Measurements from ENCODE around the gene MED17. TPM values are rescaled to one million over a fixed set of nuclear protein-coding genes. Genes with fewer than 3 reads are reported as not detected.
A peak's percentile ranks its signal among the peaks of the same experiment; 100 is the strongest.
"Not testable (repeated sequence)": the region's sequence is repeated elsewhere in the genome, so short reads cannot be mapped to it uniquely, and the experiment has no call there.

The MED17 gene
- total RNA-seq, 2 experiments from 2014 or later = 30.1 to 31.3 TPM

GRCh38 chr11:93773601-93774200, 10.4 kb upstream of the MED17 start:
- no peaks in the 10 kb centered on the region for H3K4me1 Mint-ChIP-seq (ENCODE audit: low read depth)
- ChIA-PET POLR2A (interaction anchor here (3.9 kb wide), 1 partner anchor 10 kb away, joined by 10 read pairs; the partner anchor contains the start of gene MED17), CTCF (interaction anchor here (1.1 kb wide), 1 partner anchor 31 kb away, joined by 3 read pairs; no protein-coding TSS in a partner anchor)
- no peaks in the 10 kb centered on the region for H3K27me3 Mint-ChIP-seq
- H3K27ac Mint-ChIP-seq = no peak overlapping the region
- no peaks in the 10 kb centered on the region for H3K9me3 Mint-ChIP-seq
- intact Hi-C loops (cut with micrococcal nuclease) = no loop called here
- no peak for DNase-seq
- H3K4me3 Mint-ChIP-seq = no peak overlapping the region
- TF ChIP-seq, protein P1, sequence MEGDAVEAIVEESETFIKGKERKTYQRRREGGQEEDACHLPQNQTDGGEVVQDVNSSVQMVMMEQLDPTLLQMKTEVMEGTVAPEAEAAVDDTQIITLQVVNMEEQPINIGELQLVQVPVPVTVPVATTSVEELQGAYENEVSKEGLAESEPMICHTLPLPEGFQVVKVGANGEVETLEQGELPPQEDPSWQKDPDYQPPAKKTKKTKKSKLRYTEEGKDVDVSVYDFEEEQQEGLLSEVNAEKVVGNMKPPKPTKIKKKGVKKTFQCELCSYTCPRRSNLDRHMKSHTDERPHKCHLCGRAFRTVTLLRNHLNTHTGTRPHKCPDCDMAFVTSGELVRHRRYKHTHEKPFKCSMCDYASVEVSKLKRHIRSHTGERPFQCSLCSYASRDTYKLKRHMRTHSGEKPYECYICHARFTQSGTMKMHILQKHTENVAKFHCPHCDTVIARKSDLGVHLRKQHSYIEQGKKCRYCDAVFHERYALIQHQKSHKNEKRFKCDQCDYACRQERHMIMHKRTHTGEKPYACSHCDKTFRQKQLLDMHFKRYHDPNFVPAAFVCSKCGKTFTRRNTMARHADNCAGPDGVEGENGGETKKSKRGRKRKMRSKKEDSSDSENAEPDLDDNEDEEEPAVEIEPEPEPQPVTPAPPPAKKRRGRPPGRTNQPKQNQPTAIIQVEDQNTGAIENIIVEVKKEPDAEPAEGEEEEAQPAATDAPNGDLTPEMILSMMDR (IDR thresholded peaks at IDR 0.05) = no peak
- H3K36me3 Mint-ChIP-seq (ENCODE audit: low read depth) = peaks cover 4% of the 10 kb centered on the region
- ATAC-seq = no peak

- DNase-seq; ATAC-seq; intact Hi-C loops (cut with micrococcal nuclease); H3K36me3 Mint-ChIP-seq (ENCODE audit: low read depth); H3K27me3 Mint-ChIP-seq; H3K9me3 Mint-ChIP-seq; H3K27ac Mint-ChIP-seq; H3K4me1 Mint-ChIP-seq (ENCODE audit: low read depth); H3K4me3 Mint-ChIP-seq: not testable (repeated sequence)
- CTCF ChIA-PET = interaction anchor here (1.1 kb wide), 1 partner anchor 32 kb away, joined by 3 read pairs; no protein-coding TSS in a partner anchor
- POLR2A ChIA-PET = interaction anchor here (0.6 to 3.9 kb wide), 2 partner anchors 9 to 48 kb away, joined by 3 to 10 read pairs; partner anchors contain the start of gene MED17
Measured at GRCh38 chr11:93774560-93774959, 9.5 kb upstream of the MED17 start.

- intact Hi-C loops (cut with micrococcal nuclease) = no loop called here
- TF ChIP-seq, protein P1 (IDR thresholded peaks at IDR 0.05) = peak; percentile 17
- Mint-ChIP-seq H3K4me3 (no peak overlapping the region), H3K4me1 (ENCODE audit: low read depth) (no peaks in the 10 kb centered on the region), H3K36me3 (ENCODE audit: low read depth) (peaks cover 4% of the 10 kb centered on the region), H3K9me3 (no peaks in the 10 kb centered on the region), H3K27ac (no peak overlapping the region), H3K27me3 (no peaks in the 10 kb centered on the region)
- ChIA-PET CTCF (no interaction called here), POLR2A (interaction anchor here (0.6 to 3.9 kb wide), 2 partner anchors 9 to 48 kb away, joined by 3 to 10 read pairs; partner anchors contain the start of gene MED17)
- DNase-seq = peak; percentile 53
- ATAC-seq = no peak
Measured at GRCh38 chr11:93775289-93775688, 8.8 kb upstream of the MED17 start.

- Mint-ChIP-seq H3K27me3 (no peaks in the 10 kb centered on the region), H3K4me3 (peak overlapping the region; percentile 98)
- TF ChIP-seq, protein P1 (IDR thresholded peaks at IDR 0.05) = no peak
Measured at GRCh38 chr11:93783362-93783761, 720 bp upstream of the MED17 start.

DNA sequence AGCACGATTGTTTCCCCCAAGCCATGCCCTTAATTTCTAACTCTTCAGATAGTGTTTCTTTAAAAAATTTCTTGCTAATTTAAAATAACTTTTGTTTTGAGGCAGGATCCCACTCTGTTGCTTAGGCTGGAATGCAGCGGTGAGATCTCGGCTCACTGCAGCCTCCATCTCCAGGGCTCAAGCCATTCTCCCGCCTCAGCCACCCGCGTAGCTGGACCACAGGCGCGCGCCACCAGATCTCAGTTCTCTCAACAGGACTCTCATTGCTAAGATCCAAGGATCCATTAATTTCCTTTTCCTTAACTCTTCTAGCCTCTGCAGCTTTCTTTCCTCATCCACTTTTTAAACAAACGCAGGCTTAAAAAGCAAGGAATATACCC, 327 bp upstream of the MED17 start:
- DNase-seq = no peak
- Mint-ChIP-seq H3K4me3 (peak overlapping the region; percentile 98), H3K9me3 (no peaks in the 10 kb centered on the region), H3K36me3 (ENCODE audit: low read depth) (peaks cover 29% of the 10 kb centered on the region), H3K4me1 (ENCODE audit: low read depth) (peaks cover 30% of the 10 kb centered on the region), H3K27ac (peak overlapping the region; percentile 96), H3K27me3 (no peaks in the 10 kb centered on the region)
- POLR2A ChIA-PET = interaction anchor here (0.6 to 5.5 kb wide), 20 partner anchors 10 to 345 kb away, joined by 3 to 109 read pairs (median 4); partner anchors contain the start of genes C11orf54, PANX1 and TAF1D
- CTCF ChIA-PET = interaction anchor here (0.6 to 2.1 kb wide), 8 partner anchors 12 to 46 kb away, joined by 3 to 8 read pairs (median 4); partner anchors contain the start of genes C11orf54 and TAF1D
- intact Hi-C loops (cut with micrococcal nuclease) = loop anchor here (2.0 kb wide), 1 partner anchor 45 kb away; no protein-coding TSS in a partner anchor
- TF ChIP-seq, protein P1 (IDR thresholded peaks at IDR 0.05) = no peak
- peak; percentile 47 for ATAC-seq

More at GRCh38 chr11:93783362-93783761, 720 bp upstream of the MED17 start:
- intact Hi-C loops (cut with micrococcal nuclease) = no loop called here
- H3K27ac Mint-ChIP-seq = peak overlapping the region; percentile 96
- H3K4me1 Mint-ChIP-seq (ENCODE audit: low read depth) = peaks cover 28% of the 10 kb centered on the region
- H3K9me3 Mint-ChIP-seq = no peaks in the 10 kb centered on the region
- CTCF ChIA-PET = interaction anchor here (1.2 to 2.1 kb wide), 4 partner anchors 12 to 44 kb away, joined by 5 to 8 read pairs (median 5); partner anchors contain the start of genes C11orf54 and TAF1D
- POLR2A ChIA-PET = interaction anchor here (0.6 to 5.5 kb wide), 15 partner anchors 10 to 346 kb away, joined by 3 to 109 read pairs (median 4); partner anchors contain the start of genes C11orf54, PANX1 and TAF1D
- DNase-seq = no peak
- peak; percentile 1 for ATAC-seq
- H3K36me3 Mint-ChIP-seq (ENCODE audit: low read depth) = peaks cover 27% of the 10 kb centered on the region

All from activated CD8-positive, alpha-beta T cell treated with anti-CD3 and anti-CD28 coated beads for 36 hours (primary cell).